PC-3 (cell line): Measurements from ENCODE around the gene CTNNA2. TPM values are rescaled to one million over a fixed set of nuclear protein-coding genes. Genes with fewer than 3 reads are reported as not detected.

ENCODE experiments used
- ATAC-seq: fragments of 200-7000 bp; cut with Tn5 transposase; 2 replicates; pipeline ENCODE4 v1.9.1; 2020; ENCODE audit warnings: mild to moderate bottlenecking, moderate library complexity
- BruUV-seq: library from RNA; stranded (reverse); fragments of 400-500 nt; replicated peaks from 2 replicates; lab custom pipeline; 2021; lab: Mats Ljungman, UMichigan
- CTCF ChIA-PET: fragments of 300-600 bp; sonication (Branson Sonifier 250); formaldehyde crosslinking; loops from one replicate; lab custom pipeline; 2022; ENCODE audit warnings: antibody characterized with exemption; lab: Charles Lee
- POLR2A ChIA-PET: fragments of 300-600 bp; sonication (Branson Sonifier 250); formaldehyde crosslinking; loops from one replicate; lab custom pipeline; 2022; ENCODE audit warnings: antibody characterized with exemption; ENCODE audit not compliant: unreplicated experiment; lab: Charles Lee
- DNase-seq: peaks from one replicate; pipeline ENCODE4 v3.0.0-alpha.2; 2015
- H2AFZ ChIP-seq: fragments of 300-600 bp; sonication (generic); 2 replicates; pipeline ENCODE4 v1.6.0; 2016; ENCODE audit warnings: antibody characterized with exemption, low read length
- H3F3A ChIP-seq: fragments of 300-600 bp; sonication (generic); one replicate; pipeline ENCODE4 v1.6.0; 2017; ENCODE audit warnings: antibody characterized with exemption, low read length, control low read depth, mild to moderate bottlenecking; ENCODE audit not compliant: unreplicated experiment
- H3K27ac ChIP-seq: fragments of 300-600 bp; sonication (generic); 2 replicates; pipeline ENCODE4 v1.5.1; 2016; ENCODE audit warnings: mild to moderate bottlenecking, low read length
- H3K27me3 ChIP-seq: fragments of 300-600 bp; sonication (generic); 2 replicates; pipeline ENCODE4 v1.6.1; 2016; ENCODE audit warnings: low read length, mixed read lengths
- H3K36me3 ChIP-seq: fragments of 300-600 bp; sonication (generic); 2 replicates; pipeline ENCODE4 v1.6.1; 2016; ENCODE audit warnings: low read depth, mixed run types, low read length, mixed read lengths
- H3K4me1 ChIP-seq: fragments of 300-600 bp; sonication (generic); 2 replicates; pipeline ENCODE4 v1.5.1; 2016; ENCODE audit warnings: low read length; ENCODE audit not compliant: insufficient read depth
- H3K4me2 ChIP-seq: fragments of 300-600 bp; sonication (generic); 2 replicates; pipeline ENCODE4 v1.6.0; 2016; ENCODE audit warnings: low read length
- H3K4me3 ChIP-seq: fragments of 300-600 bp; sonication (generic); 2 replicates; pipeline ENCODE4 v1.5.1; 2016; ENCODE audit warnings: mild to moderate bottlenecking, low read length, mixed read lengths
- H3K79me2 ChIP-seq: fragments of 300-600 bp; sonication (generic); 2 replicates; pipeline ENCODE4 v1.6.1; 2017; ENCODE audit warnings: low read length, mixed read lengths
- H3K9ac ChIP-seq: fragments of 300-600 bp; sonication (generic); 2 replicates; pipeline ENCODE4 v1.6.0; 2016; ENCODE audit warnings: mild to moderate bottlenecking, low read length
- H3K9me2 ChIP-seq: fragments of 300-600 bp; sonication (generic); replicated peaks from 2 replicates; pipeline ENCODE4 v1.6.1; 2016; ENCODE audit warnings: mixed run types, low read length, mixed read lengths
- H3K9me3 ChIP-seq: fragments of 300-600 bp; sonication (generic); 2 replicates; pipeline ENCODE4 v1.6.1; 2016; ENCODE audit warnings: low read length, mixed read lengths
- H4K20me1 ChIP-seq: fragments of 300-600 bp; sonication (generic); 2 replicates; pipeline ENCODE4 v1.6.1; 2016; ENCODE audit warnings: low read length, mixed read lengths
- CTCF ChIP-seq: fragments of 300-600 bp; sonication (generic); conservative IDR thresholded peaks from 2 replicates; pipeline ENCODE4 v1.5.1; 2017; ENCODE audit warnings: antibody characterized with exemption, low read depth, mild to moderate bottlenecking, low read length
- EZH2 ChIP-seq: fragments of 300-600 bp; sonication (generic); IDR thresholded peaks from one replicate; pipeline ENCODE4 v1.6.1; 2017; ENCODE audit warnings: antibody characterized with exemption, mild to moderate bottlenecking, low read length; ENCODE audit not compliant: unreplicated experiment
- EZH2phosphoT487 ChIP-seq: fragments of 300-600 bp; sonication (generic); IDR thresholded peaks from 2 replicates; pipeline ENCODE4 v1.6.1; 2018; ENCODE audit warnings: mild to moderate bottlenecking, antibody characterized with exemption, low read length, borderline replicate concordance
- intact Hi-C: fragments of 100-400 bp; cut with micrococcal nuclease; formaldehyde crosslinking; loops from 2 replicates; pipeline ENCODE4 v1.9.0; 2023
- total RNA-seq: library from RNA; depleted of rRNA; stranded (reverse); fragments of >200 nt; gene quantifications from 2 replicates; pipeline ENCODE4 v1.2.3, GENCODE V29; 2014

The CTNNA2 gene
- total RNA-seq, 1 experiment from 2014 or later: not detected

DNA sequence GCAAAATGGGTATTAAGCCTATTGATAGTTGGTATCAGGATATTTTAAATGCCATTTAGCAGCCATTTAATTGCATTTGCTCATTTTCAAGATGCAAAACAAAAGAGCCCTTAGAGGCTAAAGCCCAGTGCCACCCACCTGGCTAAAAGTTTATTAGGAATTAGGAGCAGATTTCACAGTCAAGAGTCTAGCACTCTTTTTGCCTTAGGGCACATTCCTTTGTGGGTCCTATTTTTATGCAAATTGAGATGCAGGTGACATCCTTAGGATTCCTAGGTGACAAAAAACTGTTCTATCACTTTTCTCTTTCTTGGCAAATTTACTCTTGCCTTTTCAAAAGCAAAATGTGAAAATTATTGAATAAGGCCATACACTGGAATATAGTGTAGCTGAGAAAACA lies 42.0 kb downstream of the CTNNA2 start:
- Histone ChIP-seq H3F3A (no peaks in the 10 kb centered on the region), H3K9me3 (peaks cover 54% of the 10 kb centered on the region), H3K9me2 (no peaks in the 10 kb centered on the region), H3K36me3 (no peaks in the 10 kb centered on the region; the same call in 1 of the 2 replicates), H3K9ac (no peak overlapping the region), H3K27ac (no peak overlapping the region), H4K20me1 (no peaks in the 10 kb centered on the region), H3K79me2 (no peaks in the 10 kb centered on the region), H3K27me3 (no peaks in the 10 kb centered on the region), H2AFZ (no peak overlapping the region), H3K4me1 (no peaks in the 10 kb centered on the region), H3K4me3 (no peak overlapping the region), H3K4me2 (no peak overlapping the region)
- BruUV-seq: no TSS peak
- ATAC-seq (no peak), DNase-seq (no peak)
- CTCF ChIA-PET: no interaction called here
- no peak for TF ChIP-seq EZH2phosphoT487
- no peak for TF ChIP-seq CTCF
- TF ChIP-seq EZH2: no peak
- intact Hi-C loops: no loop called here
- POLR2A ChIA-PET: no interaction called here

DNA sequence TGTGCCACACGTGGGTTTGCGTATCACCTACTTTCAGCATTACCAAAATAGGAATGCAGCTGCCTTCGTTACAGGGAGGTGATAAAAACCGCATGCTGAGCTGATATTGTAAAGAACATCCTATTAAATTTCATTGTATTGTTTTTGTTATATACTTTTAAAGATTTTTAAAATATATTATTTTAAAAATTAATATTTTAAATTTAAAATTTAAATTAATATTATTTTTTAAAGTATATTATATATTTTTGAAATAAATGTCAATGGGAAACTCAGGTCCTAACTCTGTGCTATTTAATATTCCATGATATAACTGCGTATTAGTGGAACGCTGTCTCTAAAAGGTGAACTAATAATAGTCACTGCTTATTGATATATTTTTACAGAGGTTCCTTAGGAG lies 51.2 kb downstream of the CTNNA2 start:
- no TSS peak for BruUV-seq
- no peaks in the 10 kb centered on the region for H3K4me1 ChIP-seq
- TF ChIP-seq CTCF: no peak
- TF ChIP-seq EZH2phosphoT487: no peak
- ChIA-PET POLR2A (no interaction called here), CTCF (no interaction called here)
- H2AFZ ChIP-seq: no peak overlapping the region
- H3K9me2 ChIP-seq: no peaks in the 10 kb centered on the region
- H3K27ac ChIP-seq: no peak overlapping the region
- H3K4me3 ChIP-seq: no peak overlapping the region
- no peaks in the 10 kb centered on the region for H3K36me3 ChIP-seq
- no peaks in the 10 kb centered on the region for H3K79me2 ChIP-seq
- ATAC-seq: no peak
- 0 out of 2 replicates have a peak, but pooled peaks cover 22% of the 10 kb centered on the region for H3K9me3 ChIP-seq
- H3K4me2 ChIP-seq: no peak overlapping the region
- H4K20me1 ChIP-seq: no peaks in the 10 kb centered on the region
- intact Hi-C loops: no loop called here
- no peak for DNase-seq
- no peaks in the 10 kb centered on the region for H3F3A ChIP-seq
- no peaks in the 10 kb centered on the region for H3K27me3 ChIP-seq
- H3K9ac ChIP-seq: no peak overlapping the region

- H3K9me3 ChIP-seq: 0 out of 2 replicates have a peak, but pooled peaks cover 6% of the 10 kb centered on the region
- H4K20me1 ChIP-seq: no peaks in the 10 kb centered on the region
- H3K27ac ChIP-seq: no peak overlapping the region
- TF ChIP-seq CTCF (no peak), EZH2 (no peak)
- H3K4me2 ChIP-seq: no peak overlapping the region
- ATAC-seq (no peak), DNase-seq (no peak)
- POLR2A ChIA-PET: no interaction called here
- intact Hi-C loops: no loop called here
- no peaks in the 10 kb centered on the region for H3K27me3 ChIP-seq
- no peak overlapping the region for H3K4me3 ChIP-seq
- CTCF ChIA-PET: no interaction called here
- no peaks in the 10 kb centered on the region for H3K9me2 ChIP-seq
- H3F3A ChIP-seq: no peaks in the 10 kb centered on the region
- no peaks in the 10 kb centered on the region for H3K4me1 ChIP-seq
- no peak overlapping the region for H3K9ac ChIP-seq
- H3K36me3 ChIP-seq: no peaks in the 10 kb centered on the region
- BruUV-seq: no TSS peak
- H2AFZ ChIP-seq: no peak overlapping the region
- no peaks in the 10 kb centered on the region for H3K79me2 ChIP-seq
Observed at GRCh38 chr2:79569048-79569447, 56.2 kb downstream of the CTNNA2 start.
